NB4 (cell line): ENCODE results near the gene AFF1.

Source experiments
- CTCF ChIP-seq: IDR thresholded peaks from one replicate; pipeline ENCODE4 v1.5.1; 2012; ENCODE audit warnings: low read depth, low read length
- TF ChIP-seq, protein P1 (sequence below): IDR thresholded peaks from 2 replicates; pipeline ENCODE4 v1.6.1; 2011; ENCODE audit warnings: low read depth, low read length

DNA sequence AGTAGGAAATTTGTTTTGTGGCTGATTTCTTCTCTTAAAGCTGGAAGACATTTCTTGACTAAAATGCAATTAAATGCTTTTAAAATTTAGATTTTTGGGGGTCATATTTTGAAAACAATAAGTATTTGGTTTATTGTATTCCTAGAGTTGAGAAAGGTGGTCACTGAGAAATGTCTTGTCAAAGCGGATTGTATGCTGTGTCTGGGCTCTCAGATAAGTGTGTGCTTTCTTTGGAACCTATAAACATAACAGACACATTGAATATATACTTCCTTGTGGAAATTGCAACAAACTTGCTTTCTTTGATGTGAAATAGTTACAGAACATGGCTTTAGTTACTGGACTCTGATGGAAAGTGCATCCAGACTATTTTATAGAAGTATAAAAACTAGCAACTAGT lies 75.4 kb downstream of the AFF1 start:
- no peak for TF ChIP-seq CTCF
- TF ChIP-seq, protein P1, sequence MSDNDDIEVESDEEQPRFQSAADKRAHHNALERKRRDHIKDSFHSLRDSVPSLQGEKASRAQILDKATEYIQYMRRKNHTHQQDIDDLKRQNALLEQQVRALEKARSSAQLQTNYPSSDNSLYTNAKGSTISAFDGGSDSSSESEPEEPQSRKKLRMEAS, result no peak
